H1 (cell line): ENCODE data around the gene SOWAHD.

Source experiments
- POLR2AphosphoS5 ChIP-seq: IDR thresholded peaks from 2 replicates; pipeline ENCODE4 v1.6.1; 2011; ENCODE audit warnings: low read depth, low read length
- TF ChIP-seq, protein P1 (sequence below), 3 experiments: IDR thresholded peaks; 1 replicate in 2 of 3; 2 replicates in 1 of 3; pipeline versions ENCODE4 v1.5.1 to v1.6.1; 2011; ENCODE audit warnings: low read length in 3 of 3, mild to moderate bottlenecking in 3 of 3, inconsistent platforms in 2 of 3, low read depth in 1 of 3, moderate library complexity in 1 of 3; ENCODE audit not compliant: insufficient read depth in 1 of 3; ENCODE audit errors: control extremely low read depth in 1 of 3

DNA sequence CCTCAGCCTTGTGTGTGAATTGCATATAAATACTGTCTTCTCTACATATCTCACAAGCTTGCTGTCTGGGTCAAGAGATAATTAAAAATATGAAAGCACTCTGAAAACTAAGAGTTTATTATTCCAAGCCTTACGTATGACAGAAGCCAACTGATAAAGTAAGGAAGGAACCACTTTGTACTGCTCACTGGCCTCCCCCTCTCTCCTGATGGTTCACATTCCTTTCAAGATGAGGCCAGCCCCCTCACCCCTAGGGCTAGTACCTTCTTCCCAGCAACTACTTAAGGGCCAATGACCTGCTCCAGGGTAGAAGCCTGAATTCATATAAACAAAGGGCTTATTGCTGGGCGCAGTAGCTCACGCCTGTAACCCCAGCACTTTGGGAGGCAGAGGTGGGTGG, 5.4 kb upstream of the SOWAHD start:
- TF ChIP-seq, protein P1, sequence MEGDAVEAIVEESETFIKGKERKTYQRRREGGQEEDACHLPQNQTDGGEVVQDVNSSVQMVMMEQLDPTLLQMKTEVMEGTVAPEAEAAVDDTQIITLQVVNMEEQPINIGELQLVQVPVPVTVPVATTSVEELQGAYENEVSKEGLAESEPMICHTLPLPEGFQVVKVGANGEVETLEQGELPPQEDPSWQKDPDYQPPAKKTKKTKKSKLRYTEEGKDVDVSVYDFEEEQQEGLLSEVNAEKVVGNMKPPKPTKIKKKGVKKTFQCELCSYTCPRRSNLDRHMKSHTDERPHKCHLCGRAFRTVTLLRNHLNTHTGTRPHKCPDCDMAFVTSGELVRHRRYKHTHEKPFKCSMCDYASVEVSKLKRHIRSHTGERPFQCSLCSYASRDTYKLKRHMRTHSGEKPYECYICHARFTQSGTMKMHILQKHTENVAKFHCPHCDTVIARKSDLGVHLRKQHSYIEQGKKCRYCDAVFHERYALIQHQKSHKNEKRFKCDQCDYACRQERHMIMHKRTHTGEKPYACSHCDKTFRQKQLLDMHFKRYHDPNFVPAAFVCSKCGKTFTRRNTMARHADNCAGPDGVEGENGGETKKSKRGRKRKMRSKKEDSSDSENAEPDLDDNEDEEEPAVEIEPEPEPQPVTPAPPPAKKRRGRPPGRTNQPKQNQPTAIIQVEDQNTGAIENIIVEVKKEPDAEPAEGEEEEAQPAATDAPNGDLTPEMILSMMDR (IDR thresholded peaks at IDR 0.05; ENCODE audit: control extremely low read depth in 1 of 3, insufficient read depth in 1 of 3, low read depth in 1 of 3, low read length in 3 of 3) = no peak
- TF ChIP-seq POLR2AphosphoS5 = no peak
